Mucosa of stomach (tissue), 1 donor: ENCODE results near the gene LCP2.

Source experiments
- H3K27me3 ChIP-seq: one replicate; pipeline ENCODE4 v1.7.0; 2013; ENCODE audit warnings: mild to moderate bottlenecking, low read length; ENCODE audit not compliant: control insufficient read depth, insufficient read depth
- H3K36me3 ChIP-seq: one replicate; pipeline ENCODE4 v1.7.0; 2013; ENCODE audit warnings: low read length; ENCODE audit not compliant: control insufficient read depth, insufficient read depth
- H3K4me1 ChIP-seq: one replicate; pipeline ENCODE4 v1.7.0; 2013; ENCODE audit warnings: mild to moderate bottlenecking, low read length; ENCODE audit not compliant: control insufficient read depth, insufficient read depth
- H3K4me3 ChIP-seq: one replicate; pipeline ENCODE4 v1.7.0; 2013; ENCODE audit warnings: low read length
- H3K9ac ChIP-seq: one replicate; pipeline ENCODE4 v1.7.0; 2013; ENCODE audit warnings: mild to moderate bottlenecking, low read length, moderate library complexity
- H3K9me3 ChIP-seq: one replicate; pipeline ENCODE4 v1.7.0; 2013; ENCODE audit warnings: mild to moderate bottlenecking, low read length, moderate library complexity; ENCODE audit not compliant: control insufficient read depth
- donor health status: Pancreatic carcinoma.

LCP2 gene

GRCh38 chr5:170334626-170335025 lies 37.0 kb upstream of the LCP2 start:
- no peaks in the 10 kb centered on the region for H3K36me3 ChIP-seq
- no peak overlapping the region for H3K4me3 ChIP-seq
- H3K9ac ChIP-seq = no peak overlapping the region
- no peaks in the 10 kb centered on the region for H3K9me3 ChIP-seq
- H3K4me1 ChIP-seq = peaks cover 13% of the 10 kb centered on the region
- no peaks in the 10 kb centered on the region for H3K27me3 ChIP-seq

- Histone ChIP-seq H3K4me1 (peaks cover 13% of the 10 kb centered on the region), H3K9ac (no peak overlapping the region), H3K27me3 (no peaks in the 10 kb centered on the region), H3K4me3 (no peak overlapping the region), H3K9me3 (no peaks in the 10 kb centered on the region), H3K36me3 (no peaks in the 10 kb centered on the region)
Observed at GRCh38 chr5:170333161-170333910, 35.8 kb upstream of the LCP2 start.

GRCh38 chr5:170332058-170332457 lies 34.5 kb upstream of the LCP2 start:
- no peak overlapping the region for H3K4me3 ChIP-seq
- H3K9ac ChIP-seq = no peak overlapping the region
- no peaks in the 10 kb centered on the region for H3K36me3 ChIP-seq
- no peaks in the 10 kb centered on the region for H3K9me3 ChIP-seq
- no peaks in the 10 kb centered on the region for H3K27me3 ChIP-seq
- H3K4me1 ChIP-seq = peaks cover 13% of the 10 kb centered on the region

GRCh38 chr5:170330568-170331054 lies 33.0 kb upstream of the LCP2 start:
- Histone ChIP-seq H3K9me3 (no peaks in the 10 kb centered on the region), H3K36me3 (no peaks in the 10 kb centered on the region), H3K27me3 (no peaks in the 10 kb centered on the region), H3K9ac (no peak overlapping the region), H3K4me1 (peaks cover 13% of the 10 kb centered on the region), H3K4me3 (no peak overlapping the region)

DNA sequence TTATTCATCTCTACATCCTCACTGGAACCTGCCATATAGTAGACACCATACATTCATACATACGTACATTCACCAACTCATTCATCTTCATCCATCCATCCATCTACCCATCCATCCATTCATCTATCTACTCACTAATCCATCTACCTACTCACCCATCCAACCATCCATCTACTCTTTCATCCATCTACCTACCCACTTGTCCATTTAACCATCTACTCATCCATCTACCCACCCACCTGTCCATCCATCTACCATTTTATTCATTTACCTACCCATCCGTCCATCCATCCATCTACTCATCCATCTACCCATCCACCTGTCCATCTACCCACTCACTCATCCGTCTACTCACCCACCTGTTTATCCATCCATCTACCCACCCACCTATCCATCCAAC lies 31.9 kb upstream of the LCP2 start:
- no peak overlapping the region for H3K9ac ChIP-seq
- no peaks in the 10 kb centered on the region for H3K36me3 ChIP-seq
- H3K27me3 ChIP-seq = no peaks in the 10 kb centered on the region
- no peaks in the 10 kb centered on the region for H3K9me3 ChIP-seq
- H3K4me1 ChIP-seq = peaks cover 13% of the 10 kb centered on the region
- H3K4me3 ChIP-seq = no peak overlapping the region

DNA sequence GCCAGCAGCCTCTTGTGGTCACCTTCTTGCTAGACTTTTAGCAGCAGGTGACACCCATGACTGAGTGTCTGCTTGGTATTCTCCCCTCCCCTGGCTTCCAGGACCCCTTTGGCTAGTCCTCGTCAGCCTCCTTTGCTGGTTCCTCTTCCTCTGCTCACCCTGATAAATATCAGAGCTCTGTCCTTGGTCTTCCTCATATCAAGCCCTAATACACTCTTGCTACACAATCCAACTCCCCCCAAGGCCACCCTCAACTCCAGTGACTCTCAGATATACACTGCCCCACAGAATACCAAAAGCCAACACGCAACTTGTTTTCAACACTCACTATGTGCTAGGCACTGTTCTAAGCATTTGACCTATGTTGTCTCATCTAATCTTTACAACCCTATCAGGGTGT lies 30.3 kb upstream of the LCP2 start:
- Histone ChIP-seq H3K4me1 (peaks cover 13% of the 10 kb centered on the region), H3K9ac (no peak overlapping the region), H3K4me3 (no peak overlapping the region)

DNA sequence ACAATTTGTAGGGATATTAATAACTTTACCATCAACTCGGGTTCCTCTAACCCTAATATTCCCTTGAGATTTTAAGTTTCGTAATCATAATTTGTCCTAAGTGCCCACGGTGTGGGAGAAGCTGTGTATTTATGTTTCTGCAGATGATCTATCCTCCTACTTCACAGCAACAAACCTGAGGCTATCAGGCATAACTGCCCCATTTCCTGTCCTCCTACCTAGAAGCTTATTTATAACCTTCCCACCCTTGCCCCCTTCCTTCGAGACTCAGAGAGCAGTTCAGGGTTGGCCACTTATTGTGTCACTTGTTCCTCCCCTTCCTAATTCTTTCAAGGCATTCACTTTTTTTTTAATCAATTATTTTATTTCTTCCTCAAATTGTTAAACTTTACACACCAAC lies 29.6 kb upstream of the LCP2 start:
- H3K4me3 ChIP-seq = no peak overlapping the region
- no peaks in the 10 kb centered on the region for H3K9me3 ChIP-seq
- H3K27me3 ChIP-seq = no peaks in the 10 kb centered on the region
- H3K4me1 ChIP-seq = peaks cover 13% of the 10 kb centered on the region
- no peaks in the 10 kb centered on the region for H3K36me3 ChIP-seq
- H3K9ac ChIP-seq = no peak overlapping the region

More for the DNA sequence above, 30.3 kb upstream of the LCP2 start:
- Histone ChIP-seq H3K27me3 (no peaks in the 10 kb centered on the region), H3K36me3 (no peaks in the 10 kb centered on the region), H3K9me3 (no peaks in the 10 kb centered on the region)

- Histone ChIP-seq H3K4me1 (no peaks in the 10 kb centered on the region), H3K4me3 (no peak overlapping the region), H3K27me3 (no peaks in the 10 kb centered on the region), H3K9me3 (no peaks in the 10 kb centered on the region), H3K36me3 (no peaks in the 10 kb centered on the region), H3K9ac (no peak overlapping the region)
Observed at GRCh38 chr5:170319301-170319700, 21.7 kb upstream of the LCP2 start.

DNA sequence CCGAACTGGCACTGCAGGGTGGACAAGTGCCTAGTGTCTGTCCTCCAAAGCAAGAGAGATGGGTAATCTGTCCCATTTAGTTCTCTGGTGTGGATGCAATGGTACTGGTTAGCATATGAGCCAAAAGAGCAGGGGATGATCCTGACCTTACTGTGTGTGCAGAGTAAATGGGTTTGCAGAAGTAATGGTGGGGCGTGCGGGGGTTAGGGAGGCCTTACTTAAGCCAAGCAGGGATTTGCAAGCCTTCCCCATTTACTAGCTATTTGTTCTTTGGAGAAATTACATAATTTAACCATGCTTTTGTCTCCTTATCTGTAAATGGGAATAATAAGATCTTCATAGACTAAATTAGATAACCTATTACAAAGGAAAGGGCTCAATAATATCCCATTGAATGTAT lies 19.9 kb upstream of the LCP2 start:
- Histone ChIP-seq H3K4me1 (no peaks in the 10 kb centered on the region), H3K27me3 (no peaks in the 10 kb centered on the region), H3K9me3 (no peaks in the 10 kb centered on the region), H3K9ac (no peak overlapping the region), H3K4me3 (no peak overlapping the region), H3K36me3 (no peaks in the 10 kb centered on the region)

- Histone ChIP-seq H3K4me3 (no peak overlapping the region), H3K9ac (no peak overlapping the region), H3K36me3 (no peaks in the 10 kb centered on the region), H3K4me1 (peaks cover under 1% of the 10 kb centered on the region), H3K27me3 (no peaks in the 10 kb centered on the region), H3K9me3 (no peaks in the 10 kb centered on the region)
Observed at GRCh38 chr5:170316937-170317336, 19.4 kb upstream of the LCP2 start.

GRCh38 chr5:170315154-170315553 lies 17.6 kb upstream of the LCP2 start:
- peaks cover 4% of the 10 kb centered on the region for H3K4me1 ChIP-seq

DNA sequence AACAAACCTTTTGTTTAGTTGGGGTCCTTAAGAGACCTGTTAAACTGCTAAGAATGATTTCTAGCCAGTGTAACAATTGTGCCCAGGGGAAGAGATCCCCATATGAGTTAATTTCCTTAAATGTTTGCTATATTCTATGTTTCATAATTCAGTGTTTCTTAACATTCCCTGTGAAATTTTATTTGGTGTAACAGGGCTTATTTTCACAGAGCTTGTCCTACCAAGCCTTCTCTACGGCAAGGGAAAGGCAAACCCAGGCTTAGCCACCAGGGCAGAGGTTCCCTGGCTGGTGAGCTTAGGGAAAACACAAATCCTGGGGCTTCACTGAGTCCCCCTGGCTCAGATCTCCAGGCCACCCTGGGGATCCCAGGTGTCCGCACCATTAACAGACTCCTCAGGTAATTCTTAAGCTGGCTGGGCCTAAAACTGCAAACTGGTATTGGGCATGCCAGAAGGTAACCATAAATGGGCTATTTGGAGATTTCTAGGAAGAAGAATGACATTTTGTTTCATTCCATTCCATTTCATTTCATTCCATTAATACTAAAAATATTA lies 17.0 kb upstream of the LCP2 start:
- H3K4me3 ChIP-seq = no peak overlapping the region
- H3K9me3 ChIP-seq = no peaks in the 10 kb centered on the region
- no peaks in the 10 kb centered on the region for H3K36me3 ChIP-seq
- peaks cover 4% of the 10 kb centered on the region for H3K4me1 ChIP-seq
- no peaks in the 10 kb centered on the region for H3K27me3 ChIP-seq
- no peak overlapping the region for H3K9ac ChIP-seq

More at GRCh38 chr5:170315154-170315553, 17.6 kb upstream of the LCP2 start:
- no peaks in the 10 kb centered on the region for H3K36me3 ChIP-seq
- no peak overlapping the region for H3K4me3 ChIP-seq
- no peaks in the 10 kb centered on the region for H3K27me3 ChIP-seq
- H3K9me3 ChIP-seq = no peaks in the 10 kb centered on the region
- H3K9ac ChIP-seq = no peak overlapping the region
